Fibroblast of mammary gland (primary cell): ENCODE measurements around the gene ACBD6.
A peak's percentile ranks its signal among the peaks of the same experiment; 100 is the strongest.

Experiments
- DNase-seq: peaks from one replicate; pipeline ENCODE4 v3.0.0-alpha.2; 2010; ENCODE audit warnings: low read depth
- H3K4me3 ChIP-seq: 2 replicates; pipeline ENCODE4 v1.5.1; 2011; ENCODE audit warnings: low read depth, mild to moderate bottlenecking, low read length, moderate library complexity; ENCODE audit not compliant: control insufficient read depth
- CTCF ChIP-seq: conservative IDR thresholded peaks from 2 replicates; pipeline ENCODE4 v1.5.1; 2011; ENCODE audit warnings: low read depth, low read length, inconsistent platforms; ENCODE audit not compliant: control insufficient read depth, insufficient read depth

The ACBD6 gene

GRCh38 chr1:180515857-180516388 lies 13.5 kb upstream of the ACBD6 start:
- peak; percentile 85 for DNase-seq
- peak; percentile 92 for TF ChIP-seq CTCF
- H3K4me3 ChIP-seq, result no peak overlapping the region

- no peak for TF ChIP-seq CTCF
- H3K4me3 ChIP-seq, result no peak overlapping the region
- DNase-seq, result no peak
Measured at GRCh38 chr1:180515364-180515763, 13.0 kb upstream of the ACBD6 start.

- no peak overlapping the region for H3K4me3 ChIP-seq
- no peak for DNase-seq
- no peak for TF ChIP-seq CTCF
Measured at GRCh38 chr1:180513531-180513930, 11.2 kb upstream of the ACBD6 start.

- TF ChIP-seq CTCF, result no peak
- no peak overlapping the region for H3K4me3 ChIP-seq
- no peak for DNase-seq
Measured at GRCh38 chr1:180510882-180511281, 8.5 kb upstream of the ACBD6 start.

GRCh38 chr1:180508725-180509097 lies 6.3 kb upstream of the ACBD6 start:
- DNase-seq, result no peak
- TF ChIP-seq CTCF, result no peak
- H3K4me3 ChIP-seq, result no peak overlapping the region

GRCh38 chr1:180507795-180508724 lies 5.7 kb upstream of the ACBD6 start:
- peak; percentile 4 for TF ChIP-seq CTCF
- DNase-seq, result peak; percentile 86
- H3K4me3 ChIP-seq, result no peak overlapping the region
